AG04450 (cell line): Measurements from ENCODE around the gene OR14C36. TPM values are rescaled to one million over a fixed set of nuclear protein-coding genes. Genes with fewer than 3 reads are reported as not detected.
"Not testable (repeated sequence)": the region's sequence is repeated elsewhere in the genome, so short reads cannot be mapped to it uniquely, and the experiment has no call there.

Experiments
- CTCF ChIA-PET: fragments of 300-600, 350-600 bp; formaldehyde crosslinking; extraction: SDS; loops from one replicate; lab custom pipeline; 2022; ENCODE audit warnings: antibody characterized with exemption, inconsistent platforms; lab: Charles Lee
- POLR2A ChIA-PET: fragments of 350-600 bp; formaldehyde crosslinking; extraction: SDS; loops from one replicate; lab custom pipeline; 2021; ENCODE audit warnings: antibody characterized with exemption, inconsistent platforms; lab: Yijun Ruan, JAX
- DNase-seq: peaks from one replicate; pipeline ENCODE4 v3.0.0-alpha.2; 2011; ENCODE audit warnings: low read depth, low spot score
- H3K27ac ChIP-seq: one replicate; pipeline ENCODE4 v1.5.1; 2012; ENCODE audit warnings: low read depth, low read length, control low read depth
- H3K27me3 ChIP-seq: one replicate; pipeline ENCODE4 v1.6.0; 2012; ENCODE audit warnings: low read length; ENCODE audit not compliant: control insufficient read depth, insufficient read depth
- H3K4me3 ChIP-seq: 2 replicates; pipeline ENCODE4 v1.5.1; 2011; ENCODE audit warnings: mild to moderate bottlenecking, low read depth, low read length, control low read depth
- H3K9me3 ChIP-seq: 2 replicates; pipeline ENCODE4 v1.5.1; 2012; ENCODE audit warnings: low read length; ENCODE audit not compliant: control insufficient read depth, insufficient read depth
- CTCF ChIP-seq: IDR thresholded peaks from 2 replicates; pipeline ENCODE4 v1.5.1; 2011; ENCODE audit warnings: low read depth, low read length, control low read depth, inconsistent platforms
- polyA minus RNA-seq: library from RNA; depleted of rRNA, polyadenylated mRNA; stranded (reverse); fragments of >200 nt; gene quantifications from 2 replicates; pipeline ENCODE4 v1.2.3, GENCODE V29; 2011; rRNA and poly(A)+ RNA removed
- polyA plus RNA-seq: library from polyadenylated mRNA; depleted of rRNA; stranded (reverse); fragments of >200 nt; gene quantifications from 2 replicates; pipeline ENCODE4 v1.2.3, GENCODE V29; 2011; rRNA removed

OR14C36 gene
- polyA plus RNA-seq: not detected in 2 replicates
- polyA minus RNA-seq: not detected in 2 replicates

GRCh38 chr1:248348475-248348874, at the start of gene OR14C36:
TSS of gene OR14C36 (plus strand) at chr1:248348775. CDS start at chr1:248348775, 0 bp downstream.
- Histone ChIP-seq H3K4me3 (no peak within 1 kb of the TSS), H3K27ac (no peak within 1 kb of the TSS), H3K9me3 (peaks cover 8% of the 10 kb centered on the region; the same call in 1 of the 2 replicates), H3K27me3 (no peaks in the 10 kb centered on the region)
- no peak for DNase-seq
- ChIA-PET CTCF (no interaction called here), POLR2A (no interaction called here)
- TF ChIP-seq CTCF: no peak

GRCh38 chr1:248303324-248303723, 45.3 kb upstream of the OR14C36 start, which contains the start of gene OR2T12:
TSS of gene OR2T12 (minus strand) at chr1:248303424. CDS start at chr1:248295578, 7,846 bp downstream.
- H3K4me3 ChIP-seq: no peak within 1 kb of the TSS
- ChIA-PET CTCF (no interaction called here), POLR2A (no interaction called here)
- TF ChIP-seq CTCF: no peak
- no peak within 1 kb of the TSS for H3K27ac ChIP-seq
- peaks cover 9% of the 10 kb centered on the region for H3K9me3 ChIP-seq
- no peaks in the 10 kb centered on the region for H3K27me3 ChIP-seq
- no peak for DNase-seq

- H3K27me3 ChIP-seq, H3K27ac ChIP-seq, POLR2A ChIA-PET, DNase-seq, H3K4me3 ChIP-seq, CTCF ChIA-PET: not testable (repeated sequence)
- H3K9me3 ChIP-seq: peaks cover 12% of the 10 kb centered on the region
These were observed 42.9 kb upstream of the OR14C36 start for GRCh38 chr1:248305672-248306071.

GRCh38 chr1:248306103-248306502, 42.5 kb upstream of the OR14C36 start:
- ChIA-PET POLR2A (no interaction called here), CTCF (no interaction called here)
- Histone ChIP-seq H3K9me3 (peaks cover 12% of the 10 kb centered on the region), H3K4me3 (no peak overlapping the region), H3K27me3 (no peaks in the 10 kb centered on the region), H3K27ac (no peak overlapping the region)
- DNase-seq: no peak
- TF ChIP-seq CTCF: no peak

GRCh38 chr1:248306740-248307139, 41.8 kb upstream of the OR14C36 start:
- H3K4me3 ChIP-seq, H3K27me3 ChIP-seq, DNase-seq, POLR2A ChIA-PET, H3K27ac ChIP-seq, CTCF ChIA-PET: not testable (repeated sequence)
- H3K9me3 ChIP-seq: peaks cover 12% of the 10 kb centered on the region

- no peak for TF ChIP-seq CTCF
- Histone ChIP-seq H3K27me3 (no peaks in the 10 kb centered on the region), H3K9me3 (peaks cover 22% of the 10 kb centered on the region), H3K4me3 (no peak overlapping the region), H3K27ac (no peak overlapping the region)
- DNase-seq: no peak
- ChIA-PET POLR2A (no interaction called here), CTCF (no interaction called here)
These were observed 31.8 kb upstream of the OR14C36 start for GRCh38 chr1:248316796-248317195.
